ENCODE measurements around the gene RNF39.

DNA sequence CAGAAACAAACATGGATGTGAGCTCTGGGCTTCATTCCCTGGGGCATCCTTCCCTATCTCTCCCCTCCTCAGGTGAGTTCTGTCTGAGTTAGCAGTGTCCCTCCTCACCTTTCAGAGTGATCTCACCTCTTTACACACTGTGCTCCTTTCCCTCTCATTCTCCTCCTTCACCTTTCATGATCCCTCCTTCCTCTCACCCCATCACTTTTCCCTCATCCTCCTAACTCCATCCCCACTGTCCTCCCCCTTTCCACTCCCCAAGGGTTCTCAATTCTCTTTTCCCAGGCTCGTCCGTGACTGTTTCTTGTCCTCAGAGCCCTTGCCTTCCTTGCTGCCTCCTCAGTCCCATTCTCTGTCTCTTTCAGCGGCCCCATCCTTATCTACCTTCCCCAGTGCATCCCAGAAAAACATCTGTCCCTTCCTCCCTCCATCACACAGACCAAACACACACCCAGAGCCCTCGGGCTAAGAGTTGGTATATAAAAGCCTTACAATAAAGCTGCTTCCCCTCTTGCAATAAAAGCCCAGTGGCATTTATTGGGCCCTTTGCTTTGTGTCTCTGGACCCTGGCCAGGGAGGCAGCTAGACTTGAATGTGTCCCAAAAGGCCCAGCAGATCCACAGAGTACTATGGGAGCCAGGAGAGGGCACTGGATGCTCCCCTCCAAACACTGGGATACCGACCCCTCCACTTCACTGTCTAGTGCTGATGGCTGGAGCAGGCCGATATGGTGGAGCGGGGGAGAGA, 1.9 kb downstream of the RNF39 start:
- TF ChIP-seq CTCF (IDR thresholded peaks at IDR 0.05; ENCODE audit: low read length) (no peak), EZH2phosphoT487 (IDR thresholded peaks at IDR 0.05; ENCODE audit: low read length) (no peak)
